ENCODE measurements around the gene THAP8.

DNA sequence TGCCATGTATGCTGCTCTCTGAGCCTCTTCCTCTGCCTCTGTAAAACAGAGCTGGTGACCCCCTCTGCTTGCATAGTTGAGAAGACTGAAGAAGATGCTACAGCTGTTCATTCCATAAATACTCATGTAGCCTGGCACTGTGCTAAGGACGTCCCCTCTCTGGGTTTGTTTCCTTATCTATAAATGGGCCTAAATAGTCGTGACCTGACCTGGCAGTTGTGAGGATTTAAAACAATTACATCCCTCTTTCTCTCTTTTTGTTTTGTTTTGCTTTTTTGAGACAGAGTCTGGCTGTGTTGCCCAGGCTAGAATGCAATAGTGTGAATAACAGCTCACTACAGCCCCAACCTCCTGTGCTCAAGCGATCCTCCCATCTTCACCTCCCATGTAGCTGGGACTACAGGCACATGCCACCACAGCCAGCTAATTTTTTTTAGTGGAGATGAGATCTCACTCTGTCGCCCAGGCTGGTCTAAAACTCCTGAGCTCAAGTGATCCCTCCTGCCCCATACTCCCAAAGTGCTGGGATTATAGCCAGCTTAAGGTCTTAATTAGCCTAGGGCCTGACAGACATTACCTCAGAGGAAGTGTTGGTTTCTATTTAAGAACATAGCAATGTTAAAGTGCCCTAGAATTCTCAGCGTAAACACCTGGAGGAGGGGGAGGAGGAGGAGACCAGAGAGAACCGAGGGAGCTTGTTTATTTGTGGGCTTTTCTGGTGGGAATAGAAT lies 5.3 kb upstream of the THAP8 start:
- TF ChIP-seq, protein P1, sequence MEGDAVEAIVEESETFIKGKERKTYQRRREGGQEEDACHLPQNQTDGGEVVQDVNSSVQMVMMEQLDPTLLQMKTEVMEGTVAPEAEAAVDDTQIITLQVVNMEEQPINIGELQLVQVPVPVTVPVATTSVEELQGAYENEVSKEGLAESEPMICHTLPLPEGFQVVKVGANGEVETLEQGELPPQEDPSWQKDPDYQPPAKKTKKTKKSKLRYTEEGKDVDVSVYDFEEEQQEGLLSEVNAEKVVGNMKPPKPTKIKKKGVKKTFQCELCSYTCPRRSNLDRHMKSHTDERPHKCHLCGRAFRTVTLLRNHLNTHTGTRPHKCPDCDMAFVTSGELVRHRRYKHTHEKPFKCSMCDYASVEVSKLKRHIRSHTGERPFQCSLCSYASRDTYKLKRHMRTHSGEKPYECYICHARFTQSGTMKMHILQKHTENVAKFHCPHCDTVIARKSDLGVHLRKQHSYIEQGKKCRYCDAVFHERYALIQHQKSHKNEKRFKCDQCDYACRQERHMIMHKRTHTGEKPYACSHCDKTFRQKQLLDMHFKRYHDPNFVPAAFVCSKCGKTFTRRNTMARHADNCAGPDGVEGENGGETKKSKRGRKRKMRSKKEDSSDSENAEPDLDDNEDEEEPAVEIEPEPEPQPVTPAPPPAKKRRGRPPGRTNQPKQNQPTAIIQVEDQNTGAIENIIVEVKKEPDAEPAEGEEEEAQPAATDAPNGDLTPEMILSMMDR (IDR thresholded peaks at IDR 0.05; ENCODE audit: borderline replicate concordance, extremely low read depth, low read length, poor library complexity, severe bottlenecking): no peak
- no peak for TF ChIP-seq EZH2 (IDR thresholded peaks at IDR 0.05; ENCODE audit: borderline replicate concordance, low read depth, low read length, severe bottlenecking)

Measured in DND-41 (cell line).